HG02852 (cell line): ENCODE measurements around the gene ADAD2.
"Not testable (repeated sequence)": the region's sequence is repeated elsewhere in the genome, so short reads cannot be mapped to it uniquely, and the experiment has no call there.

Experiments used
- ATAC-seq: cut with Tn5 transposase; IDR thresholded peaks from one replicate; pipeline ENCODE4 v1.9.1; 2021; ENCODE audit warnings: mild to moderate bottlenecking, moderate library complexity; ENCODE audit not compliant: unreplicated experiment

ADAD2 gene

DNA sequence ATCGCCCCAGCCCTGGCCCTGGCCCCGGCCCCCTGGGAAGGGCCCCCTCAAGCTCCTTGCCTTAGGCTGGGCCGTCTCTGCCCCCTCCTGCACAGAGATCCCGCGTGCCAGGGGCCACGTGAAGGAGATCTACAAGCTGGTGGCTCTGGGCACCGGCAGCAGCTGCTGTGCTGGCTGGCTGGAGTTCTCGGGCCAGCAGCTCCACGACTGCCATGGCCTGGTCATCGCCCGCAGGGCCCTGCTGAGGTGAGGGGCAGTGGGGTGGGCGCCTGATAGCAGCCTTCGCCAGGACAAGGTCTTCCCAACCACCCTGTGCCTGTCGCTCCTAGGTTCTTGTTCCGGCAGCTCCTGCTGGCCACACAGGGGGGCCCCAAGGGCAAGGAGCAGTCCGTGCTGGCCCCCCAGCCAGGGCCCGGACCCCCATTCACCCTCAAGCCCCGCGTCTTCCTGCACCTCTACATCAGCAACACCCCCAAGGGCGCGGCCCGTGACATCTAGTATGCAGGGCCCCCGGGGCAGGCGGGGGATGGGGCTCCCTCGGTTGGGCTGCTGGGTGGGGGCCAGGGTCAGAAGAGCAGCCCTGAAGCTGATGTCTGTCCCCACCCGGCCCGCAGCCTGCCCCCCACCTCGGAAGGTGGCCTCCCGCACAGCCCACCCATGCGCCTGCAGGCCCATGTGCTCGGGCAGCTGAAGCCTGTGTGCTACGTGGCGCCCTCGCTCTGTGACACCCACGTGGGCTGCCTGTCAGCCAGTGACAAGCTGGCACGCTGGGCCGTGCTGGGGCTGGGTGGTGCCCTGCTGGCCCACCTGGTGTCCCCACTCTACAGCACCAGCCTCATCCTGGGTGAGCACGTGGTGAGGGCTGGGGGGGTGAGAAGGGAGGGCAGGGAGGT, 4.5 kb downstream of the ADAD2 start:
- ATAC-seq: no peak

DNA sequence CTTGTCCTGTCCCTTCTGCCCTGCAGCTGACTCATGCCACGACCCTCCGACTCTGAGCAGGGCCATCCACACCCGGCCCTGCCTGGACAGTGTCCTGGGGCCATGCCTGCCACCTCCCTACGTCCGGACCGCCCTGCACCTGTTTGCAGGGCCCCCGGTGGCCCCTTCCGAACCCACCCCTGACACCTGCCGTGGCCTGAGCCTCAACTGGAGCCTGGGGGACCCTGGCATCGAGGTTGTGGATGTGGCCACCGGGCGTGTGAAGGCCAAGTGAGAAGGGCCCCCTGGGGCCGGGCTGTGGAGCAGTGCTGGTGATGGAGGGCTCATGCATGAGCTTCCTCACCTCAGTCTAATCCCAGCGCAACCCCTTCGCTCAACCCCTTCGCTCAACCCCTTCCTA, 5.1 kb downstream of the ADAD2 start:
- no peak for ATAC-seq

DNA sequence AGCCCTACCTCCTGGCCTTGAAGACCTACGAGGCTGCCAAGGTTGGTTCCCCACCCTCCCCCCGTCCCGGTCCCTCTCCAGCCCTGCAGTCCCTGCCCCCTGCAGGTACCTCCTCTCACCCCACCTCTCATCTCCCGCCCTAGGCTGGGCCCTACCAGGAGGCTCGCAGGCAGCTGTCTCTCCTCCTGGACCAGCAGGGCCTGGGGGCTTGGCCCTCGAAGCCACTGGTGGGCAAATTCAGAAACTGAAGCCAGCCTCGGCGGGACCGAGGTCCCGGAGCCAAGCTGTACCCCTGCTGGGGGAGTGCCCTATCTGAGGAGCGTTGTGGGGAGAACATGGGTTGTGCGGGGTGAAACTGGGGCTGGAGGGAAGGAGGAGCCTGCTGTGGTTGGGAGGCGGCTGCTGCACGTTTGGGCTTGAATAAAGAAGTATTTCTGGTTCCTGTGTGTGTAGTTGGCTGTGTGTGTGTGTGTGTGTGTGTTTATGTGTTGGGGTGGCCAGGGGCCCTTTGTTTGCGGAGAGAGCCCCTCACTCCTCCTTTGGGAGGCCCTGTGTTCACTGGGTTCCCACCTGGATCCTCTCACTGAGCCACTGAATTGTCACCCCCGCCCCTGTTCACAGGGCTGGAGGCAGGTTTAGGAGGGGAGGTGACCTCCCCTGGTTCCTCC, 5.9 kb downstream of the ADAD2 start:
- no peak for ATAC-seq

DNA sequence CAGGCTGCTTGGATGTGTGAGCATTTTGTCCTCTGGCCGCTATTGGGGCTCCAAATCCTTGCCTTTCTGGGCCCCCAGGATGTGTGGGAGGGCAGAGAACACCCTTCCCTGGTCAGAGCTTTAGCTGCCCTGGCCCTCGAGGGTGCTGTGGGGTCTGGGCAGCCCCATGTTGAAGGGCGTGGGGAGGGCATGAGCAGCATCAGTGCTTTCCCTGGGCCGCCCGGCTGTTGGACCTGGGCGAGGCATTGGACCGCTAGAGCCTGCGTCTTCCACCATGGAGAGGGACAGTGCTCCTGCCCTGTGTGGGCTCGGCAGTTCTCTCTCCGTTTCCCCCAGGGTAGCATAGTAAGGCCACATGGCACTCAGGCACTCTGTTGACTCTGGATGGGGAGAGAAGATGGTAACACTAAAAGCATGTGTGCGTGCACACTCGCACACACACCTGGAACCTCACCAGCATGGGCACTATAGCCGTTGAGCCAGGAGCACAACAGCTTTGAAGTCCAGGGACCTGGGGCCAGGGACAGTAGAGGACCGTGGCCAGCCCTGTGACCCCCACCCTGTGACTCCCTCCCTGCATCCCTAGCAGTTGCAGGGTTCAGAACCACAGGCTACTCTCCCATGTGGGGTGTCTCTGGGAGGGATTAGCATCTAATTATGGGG, 6.6 kb downstream of the ADAD2 start:
- no peak for ATAC-seq

DNA sequence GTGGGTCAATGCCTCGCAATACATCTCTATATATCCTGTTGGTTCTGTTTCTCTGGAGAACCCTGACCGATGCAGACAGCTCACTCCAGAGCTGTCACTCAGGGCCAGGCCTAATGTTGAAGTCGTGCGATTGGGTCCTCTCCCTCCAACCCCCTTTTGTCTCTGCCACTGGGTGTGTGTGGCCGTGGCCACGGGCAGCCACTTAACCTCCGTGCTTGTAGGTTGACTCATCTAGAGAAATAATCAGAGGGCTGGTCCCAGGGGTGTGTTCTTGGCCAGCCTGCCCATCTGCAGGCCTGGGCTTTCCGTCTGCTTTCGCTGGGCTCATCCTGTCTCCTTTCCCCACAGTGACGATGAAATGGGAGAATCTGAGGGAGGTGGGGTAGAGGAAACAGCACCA, 7.4 kb downstream of the ADAD2 start:
- ATAC-seq: no peak

DNA sequence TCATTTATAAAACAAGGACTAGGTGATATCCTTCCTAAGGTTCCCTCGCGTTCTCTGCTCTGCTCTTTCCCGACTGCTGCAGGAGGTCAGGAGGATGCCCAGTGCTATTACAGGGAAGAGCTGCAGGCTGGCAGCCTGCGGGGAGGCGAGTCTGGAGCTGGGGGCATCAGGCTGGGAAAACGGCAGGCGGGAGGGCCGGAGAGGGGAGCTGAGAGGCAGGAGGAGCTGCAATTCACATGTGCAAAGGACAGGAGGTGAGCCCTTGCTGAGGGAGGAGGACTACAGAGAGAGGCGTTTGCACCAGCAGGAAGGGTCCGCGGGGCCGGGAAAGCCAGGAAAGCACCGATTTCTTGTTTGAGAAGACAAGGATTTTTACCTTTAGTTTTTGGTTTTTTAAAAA, 8.1 kb downstream of the ADAD2 start:
- no peak for ATAC-seq

DNA sequence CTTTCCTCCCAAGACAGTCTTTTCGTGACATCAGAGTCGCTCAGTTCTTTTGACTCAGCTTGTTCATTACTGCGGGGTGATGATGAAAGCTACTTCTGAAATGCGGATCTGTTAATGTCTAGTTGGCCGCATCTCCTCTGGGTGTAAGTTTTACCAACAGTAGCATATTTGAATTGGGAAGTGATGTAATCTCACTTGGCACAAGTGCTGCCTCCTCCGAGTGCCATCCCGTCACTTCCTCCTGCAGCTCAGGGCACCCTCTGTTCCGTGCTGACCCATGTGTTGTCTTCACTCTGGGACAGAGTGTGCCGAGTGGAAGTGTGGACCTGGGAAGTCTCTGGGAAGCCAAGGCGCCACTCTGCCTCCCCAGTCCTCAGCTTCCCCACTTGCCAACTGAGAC, 8.9 kb downstream of the ADAD2 start:
- ATAC-seq: no peak

DNA sequence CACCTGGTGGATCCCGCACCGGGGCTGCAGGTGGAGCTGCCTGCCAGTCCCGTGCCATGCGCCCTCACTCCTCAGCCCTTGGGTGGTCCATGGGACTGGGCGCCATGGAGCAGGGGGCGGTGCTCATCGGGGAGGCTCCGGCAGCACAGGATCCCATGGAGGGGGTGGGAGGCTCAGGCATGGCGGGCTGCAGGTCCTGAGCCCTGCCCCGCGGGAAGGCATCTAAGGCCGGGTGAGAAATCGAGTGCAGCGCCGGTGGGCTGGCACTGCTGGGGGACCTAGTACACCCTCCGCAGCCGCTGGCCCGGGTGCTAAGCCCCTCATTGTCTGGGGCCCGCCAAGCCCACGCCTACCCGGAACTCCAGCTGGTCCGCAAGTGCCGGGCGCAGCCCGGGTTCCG, 13.6 kb downstream of the ADAD2 start:
- ATAC-seq: not testable (repeated sequence)

DNA sequence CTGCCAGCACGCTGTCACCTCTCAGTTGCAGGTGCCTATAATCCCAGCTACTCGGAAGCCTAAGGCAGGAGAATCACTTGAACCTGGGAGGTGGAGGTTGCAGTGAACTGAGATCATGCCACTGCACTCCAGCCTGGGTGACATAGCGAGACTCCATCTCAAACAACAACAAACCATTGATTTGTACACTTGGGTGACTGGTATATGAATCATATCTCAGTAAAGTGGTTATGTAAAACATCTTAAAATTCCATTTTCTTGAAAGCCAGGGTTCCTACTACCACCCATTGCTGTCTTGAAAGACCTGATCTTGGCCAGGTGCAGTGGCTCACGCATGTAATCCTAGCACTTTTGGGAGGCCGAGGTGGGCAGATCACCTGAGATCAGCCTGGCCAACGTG, 14.2 kb downstream of the ADAD2 start:
- ATAC-seq: not testable (repeated sequence)

DNA sequence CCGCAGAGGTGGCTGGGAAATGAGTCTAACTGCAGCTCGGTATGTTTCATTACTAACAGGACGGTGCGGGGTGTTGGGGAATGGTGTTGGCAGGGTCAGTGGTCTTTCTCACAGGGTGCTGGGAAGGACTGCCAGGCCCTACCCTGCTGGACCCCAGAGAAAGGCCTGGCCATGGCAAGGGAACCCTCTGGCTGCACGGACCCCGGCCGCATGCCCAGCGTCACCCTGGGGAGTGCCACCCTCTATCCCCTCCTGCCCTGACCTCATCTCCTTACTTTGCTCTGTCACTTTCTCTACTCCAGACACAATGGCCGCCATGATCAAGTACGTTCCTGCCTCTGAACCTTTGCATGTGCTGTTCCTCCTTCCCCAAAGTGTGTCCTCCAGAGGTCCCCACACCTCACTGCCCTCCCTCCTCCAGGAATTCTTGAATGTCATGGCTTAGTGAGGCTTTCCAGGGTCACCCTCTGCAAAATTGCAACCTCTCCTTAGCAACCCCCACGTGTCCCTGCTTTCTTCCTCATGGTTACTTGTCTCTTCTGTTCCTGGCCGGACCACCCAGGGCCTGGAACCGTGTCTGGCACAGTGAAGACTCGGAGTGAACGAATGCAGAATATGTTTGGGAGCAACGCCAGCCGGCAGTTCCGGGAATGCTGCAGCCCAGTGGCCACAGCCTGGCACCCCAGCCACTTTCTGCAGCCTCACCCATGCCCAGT, 15.2 kb downstream of the ADAD2 start:
- ATAC-seq: no peak

DNA sequence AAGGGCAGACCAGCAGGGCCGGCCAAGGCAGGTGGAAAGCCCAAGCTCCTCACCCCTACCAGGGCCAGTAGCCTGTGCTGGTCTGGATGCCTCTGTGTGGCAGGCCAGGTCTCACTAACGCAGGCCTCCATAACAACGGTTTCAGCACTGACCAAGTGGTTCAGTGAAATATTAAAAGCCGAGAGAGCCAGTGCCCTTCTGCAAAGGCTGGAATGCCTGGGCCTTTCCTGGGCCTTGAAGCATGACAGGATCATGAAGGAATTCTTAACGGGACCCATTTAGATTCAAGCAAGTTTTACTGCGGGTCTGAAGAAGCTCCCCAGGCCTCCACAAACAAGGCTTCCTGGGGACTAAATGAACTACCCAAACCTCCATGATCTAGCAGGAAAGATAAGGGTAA, 16.3 kb downstream of the ADAD2 start:
- no peak for ATAC-seq

DNA sequence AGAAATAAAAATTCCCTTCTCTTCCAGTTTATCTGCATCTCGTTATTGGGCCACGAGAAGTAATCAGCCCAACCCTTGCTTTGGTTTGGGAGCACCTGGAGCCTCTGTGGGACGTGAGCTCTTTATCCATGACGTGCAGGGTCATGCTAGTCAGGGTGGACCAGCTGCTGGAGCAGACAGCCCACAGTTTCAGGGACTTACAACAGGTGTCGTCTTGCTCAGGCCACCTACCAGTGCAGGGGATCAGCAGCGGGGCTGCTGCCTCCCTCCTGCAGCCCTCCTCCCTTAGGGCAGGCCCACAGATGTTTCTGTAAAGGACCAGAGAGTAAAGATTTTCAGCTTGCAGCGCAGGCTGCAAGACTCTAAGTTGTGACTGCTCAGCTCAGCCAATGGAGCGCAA, 16.9 kb downstream of the ADAD2 start:
- no peak for ATAC-seq

DNA sequence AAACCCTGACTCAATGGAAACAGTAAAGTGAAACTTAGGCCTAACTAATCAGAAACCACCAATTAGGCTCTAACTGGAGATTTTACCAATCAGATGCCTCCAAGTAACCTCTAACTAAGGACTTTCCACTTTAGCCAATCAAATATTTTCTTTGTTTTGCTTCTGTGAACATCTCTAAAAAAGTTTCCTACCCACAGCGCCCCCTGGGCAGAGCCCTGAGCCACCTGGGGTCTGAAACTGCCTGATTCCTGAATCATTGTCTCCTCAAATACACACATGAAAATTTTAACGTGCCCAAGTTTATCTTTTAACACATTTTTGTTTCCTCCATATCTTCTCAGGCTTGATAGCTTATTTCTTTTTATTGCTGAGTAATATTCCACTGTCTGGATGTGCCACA, 19.0 kb downstream of the ADAD2 start:
- ATAC-seq: no peak

DNA sequence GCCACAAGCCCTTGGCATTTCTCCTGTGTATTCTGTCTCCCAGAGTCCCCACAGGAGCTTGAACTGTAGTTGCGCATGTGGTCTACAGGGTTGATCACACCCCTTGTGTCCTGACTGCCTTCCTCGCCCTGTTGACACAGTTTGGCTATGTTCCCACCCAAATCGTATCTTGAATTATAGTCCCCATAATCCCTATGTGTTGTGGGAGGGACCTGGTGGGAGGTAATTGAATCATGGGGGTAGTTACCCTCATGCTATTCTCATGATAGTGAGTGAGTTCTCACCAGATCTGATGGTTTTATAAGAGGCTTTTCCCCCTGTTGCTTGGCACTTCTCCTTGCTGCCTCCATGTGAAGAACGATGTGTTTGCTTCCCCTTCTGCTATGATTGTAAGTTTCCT, 21.2 kb downstream of the ADAD2 start:
- ATAC-seq: no peak

DNA sequence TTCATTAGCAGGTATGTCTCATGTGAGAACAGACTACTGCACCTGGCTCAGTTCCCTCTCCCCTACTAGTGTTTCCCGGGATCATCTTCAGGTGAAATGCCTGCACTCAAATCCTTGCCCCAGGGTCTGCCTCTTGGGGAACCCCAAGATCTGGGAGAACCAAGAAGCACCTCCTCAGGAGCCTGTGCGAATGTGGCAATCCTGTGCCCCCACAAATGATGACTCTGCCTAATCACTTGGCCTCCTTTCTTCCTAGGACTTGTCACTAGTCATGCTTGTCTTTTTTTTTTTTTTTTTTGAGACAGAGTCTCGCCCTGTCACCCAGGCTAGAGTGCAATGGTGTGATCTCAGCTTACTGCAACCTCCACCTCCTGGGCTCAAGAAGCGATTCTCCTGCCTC, 21.7 kb downstream of the ADAD2 start:
- no peak for ATAC-seq

DNA sequence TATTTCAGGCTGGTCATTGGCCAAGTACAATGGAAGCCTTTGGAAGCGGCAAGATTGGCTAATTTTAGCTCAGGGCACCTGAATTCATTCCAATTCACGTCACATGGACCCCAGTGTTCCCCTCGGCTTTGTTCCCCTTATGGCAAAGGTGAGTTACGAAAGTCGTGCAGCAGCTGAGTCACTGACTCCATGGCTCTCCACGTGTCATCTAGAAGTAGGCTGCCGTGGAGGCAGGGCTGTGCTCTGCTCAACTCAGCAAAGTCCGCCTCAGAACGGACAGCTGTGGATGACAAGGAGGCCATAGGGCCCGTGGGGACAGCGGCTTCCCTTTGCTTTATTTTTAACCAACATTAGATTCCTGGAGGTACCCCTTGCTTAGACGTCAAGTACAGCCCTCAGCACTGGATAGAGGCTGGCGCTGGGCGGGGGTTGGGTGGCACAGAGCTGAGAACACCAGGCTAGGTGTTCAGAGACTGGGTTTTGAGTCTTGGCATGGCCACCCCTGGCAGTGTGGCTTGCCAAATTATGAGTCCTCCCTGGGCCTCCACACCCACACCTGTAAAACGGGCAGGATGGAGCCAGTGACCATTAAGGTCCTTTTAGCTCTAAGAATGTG, 23.6 kb downstream of the ADAD2 start:
- ATAC-seq: no peak

DNA sequence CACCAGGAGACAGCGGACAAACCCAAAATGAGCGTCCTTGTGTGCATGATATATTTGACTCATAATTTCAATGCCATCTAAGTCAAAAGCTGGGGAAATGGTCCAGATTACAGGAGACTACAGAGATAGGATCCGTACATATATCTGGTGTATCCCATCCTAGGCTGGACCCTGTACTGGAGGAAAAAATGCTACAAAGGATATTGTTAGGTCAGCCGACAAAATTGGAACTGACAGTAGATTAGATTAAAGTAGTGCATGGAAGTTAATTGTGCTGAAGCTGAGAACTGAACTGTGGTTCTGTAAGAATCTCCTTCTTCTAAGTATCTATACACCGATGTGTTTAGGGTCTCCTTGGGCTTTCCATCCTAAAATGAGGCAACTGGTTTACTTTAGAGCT, 24.6 kb downstream of the ADAD2 start:
- ATAC-seq: no peak

DNA sequence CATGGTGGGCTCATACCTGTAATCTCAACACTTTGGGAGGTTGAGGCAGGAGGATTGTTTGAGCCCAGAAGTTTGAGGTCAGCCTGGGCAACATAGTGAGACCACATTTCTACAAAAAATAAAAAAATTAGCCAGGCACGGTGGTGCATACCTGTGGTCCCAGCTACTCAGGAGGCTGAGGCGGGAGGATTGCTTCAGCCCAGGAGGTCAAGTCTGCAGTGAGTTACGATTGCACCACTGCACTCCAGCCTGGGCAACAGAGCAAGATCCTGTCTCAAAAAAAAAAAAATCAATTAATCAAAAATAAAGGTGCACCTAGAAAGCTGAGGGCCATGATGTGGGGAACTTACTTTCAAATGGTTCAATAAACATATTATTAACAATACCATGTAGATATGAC, 25.2 kb downstream of the ADAD2 start:
- ATAC-seq: not testable (repeated sequence)

DNA sequence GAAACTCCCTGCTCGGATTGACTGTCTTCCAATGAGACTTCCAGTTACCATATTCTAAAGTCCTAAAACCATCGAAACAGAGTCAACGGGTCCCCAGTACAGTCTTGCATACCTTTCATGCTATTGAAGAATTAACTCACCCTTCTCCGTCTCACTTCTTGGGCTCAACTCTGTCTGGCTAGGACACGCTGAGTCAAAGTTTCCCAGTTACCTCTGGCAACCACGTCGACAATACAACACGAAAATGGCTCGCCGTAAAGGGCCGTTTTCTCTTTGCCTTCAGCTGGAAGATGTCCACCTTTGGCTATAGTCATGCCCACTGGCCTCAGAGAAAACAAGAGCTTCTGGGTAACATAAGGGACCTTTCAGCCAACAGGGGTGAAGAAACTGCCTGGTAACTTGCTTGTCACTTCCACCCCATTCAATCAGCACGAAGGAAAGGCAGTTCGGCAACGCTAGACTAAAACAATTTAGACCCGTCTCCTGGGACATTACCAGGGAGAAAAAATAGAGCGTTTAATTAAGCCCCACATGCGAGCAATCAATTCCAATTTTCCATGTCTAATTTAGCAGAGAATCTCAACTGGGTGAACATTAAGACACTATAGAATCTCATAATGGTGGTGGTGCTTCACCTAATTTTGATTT, 27.3 kb downstream of the ADAD2 start:
- no peak for ATAC-seq

DNA sequence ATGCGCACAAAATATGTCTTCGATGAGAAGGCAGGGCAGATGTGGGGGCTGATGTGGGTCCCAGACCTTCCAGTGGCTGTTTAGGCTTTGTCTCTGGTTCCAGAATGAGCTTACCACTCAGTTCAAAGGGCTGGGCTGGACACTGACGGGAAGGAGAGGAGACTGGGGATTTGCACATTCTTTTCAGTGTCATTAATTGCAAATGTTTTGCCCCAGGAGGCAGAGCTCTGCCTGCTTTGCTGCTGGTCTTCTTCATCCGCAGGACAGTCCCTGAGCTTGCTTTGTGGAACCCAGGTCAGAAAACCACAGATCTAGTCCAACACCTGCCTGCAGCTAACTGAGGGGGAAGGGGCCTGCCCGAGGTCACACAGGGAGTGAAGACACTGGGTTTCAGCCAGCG, 28.0 kb downstream of the ADAD2 start:
- ATAC-seq: no peak
